ENCODE data around the gene VPS52.
A peak's percentile ranks its signal among the peaks of the same experiment; 100 is the strongest.

VPS52 gene

DNA sequence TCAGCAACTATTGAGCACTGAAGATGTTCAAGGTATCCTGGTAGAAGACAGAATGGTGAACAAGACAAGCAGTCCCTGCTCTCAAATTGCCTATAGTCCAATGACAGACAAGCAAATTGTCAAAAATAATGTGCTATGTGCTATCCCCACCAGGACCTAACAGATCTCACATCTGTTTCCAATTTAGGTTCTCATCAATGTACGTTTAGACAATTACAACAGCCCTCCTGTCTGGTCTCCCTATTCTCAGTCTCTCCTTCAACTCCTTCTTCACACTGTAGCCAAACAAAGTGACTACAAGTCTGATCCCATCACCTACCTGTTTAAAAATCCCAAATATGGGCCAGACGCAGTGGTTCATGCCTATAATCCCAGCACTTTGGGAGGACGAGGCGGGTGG lies 34.7 kb upstream of the VPS52 start:
- no peak overlapping the region for H3K4ac ChIP-seq (ENCODE audit: low read depth, low read length)
- WGBS (ENCODE audit: extremely low coverage, insufficient coverage, low lambda C conversion rate): no CpG with 5 or more reads among the region's 4 CpGs
- no peak overlapping the region for H2BK120ac ChIP-seq (ENCODE audit: low read depth, low read length)
- H2AK5ac ChIP-seq (ENCODE audit: low read length): no peak overlapping the region
- H3K36me3 ChIP-seq (ENCODE audit: control insufficient read depth, insufficient read depth, low read length): no peaks in the 10 kb centered on the region
- no peak for DNase-seq
- peaks cover 3% of the 10 kb centered on the region for H3K79me1 ChIP-seq (ENCODE audit: low read length)
- H3K18ac ChIP-seq (ENCODE audit: low read length): no peak overlapping the region
- H3K79me2 ChIP-seq (ENCODE audit: control insufficient read depth, insufficient read depth, low read length): peaks cover 3% of the 10 kb centered on the region
- H3K9ac ChIP-seq (ENCODE audit: low read length): no peak overlapping the region
- no peak overlapping the region for H3K4me3 ChIP-seq (ENCODE audit: low read length)
- H3K4me1 ChIP-seq (ENCODE audit: control insufficient read depth, low read depth, low read length): no peaks in the 10 kb centered on the region
- H4K5ac ChIP-seq (ENCODE audit: low read length): no peak overlapping the region
- H2BK15ac ChIP-seq (replicated peaks; ENCODE audit: low read depth): no peak overlapping the region
- no peak overlapping the region for H2BK5ac ChIP-seq (ENCODE audit: low read length)
- no peak overlapping the region for H3K4me2 ChIP-seq (ENCODE audit: low read length)
- H4K8ac ChIP-seq (ENCODE audit: low read depth, low read length): no peak overlapping the region
- H3K23ac ChIP-seq (ENCODE audit: low read length): no peak overlapping the region
- H3K27ac ChIP-seq (ENCODE audit: low read depth, low read length): no peak overlapping the region
- H3K27me3 ChIP-seq (ENCODE audit: insufficient read depth, low read length, poor library complexity): no peaks in the 10 kb centered on the region
- no peak overlapping the region for H3K56ac ChIP-seq (ENCODE audit: low read length)

- no peak overlapping the region for H2BK5ac ChIP-seq (ENCODE audit: low read length)
- DNase-seq: no peak
- no peak overlapping the region for H3K4me3 ChIP-seq (ENCODE audit: low read length)
- no peak overlapping the region for H3K9ac ChIP-seq (ENCODE audit: low read length)
- no peak overlapping the region for H4K8ac ChIP-seq (ENCODE audit: low read depth, low read length)
- no peak overlapping the region for H2BK120ac ChIP-seq (ENCODE audit: low read depth, low read length)
- peaks cover 4% of the 10 kb centered on the region for H3K79me2 ChIP-seq (ENCODE audit: control insufficient read depth, insufficient read depth, low read length)
- no CpG with 5 or more reads among the region's 8 CpGs for WGBS (ENCODE audit: extremely low coverage, insufficient coverage, low lambda C conversion rate)
- no peak overlapping the region for H2AK5ac ChIP-seq (ENCODE audit: low read length)
- no peak overlapping the region for H3K4me2 ChIP-seq (ENCODE audit: low read length)
- no peak overlapping the region for H3K56ac ChIP-seq (ENCODE audit: low read length)
- H3K4ac ChIP-seq (ENCODE audit: low read depth, low read length): no peak overlapping the region
- no peaks in the 10 kb centered on the region for H3K36me3 ChIP-seq (ENCODE audit: control insufficient read depth, insufficient read depth, low read length)
- no peaks in the 10 kb centered on the region for H3K27me3 ChIP-seq (ENCODE audit: insufficient read depth, low read length, poor library complexity)
- H2BK15ac ChIP-seq (replicated peaks; ENCODE audit: low read depth): no peak overlapping the region
- no peak overlapping the region for H3K18ac ChIP-seq (ENCODE audit: low read length)
- H3K4me1 ChIP-seq (ENCODE audit: control insufficient read depth, low read depth, low read length): no peaks in the 10 kb centered on the region
- peaks cover 3% of the 10 kb centered on the region for H3K79me1 ChIP-seq (ENCODE audit: low read length)
- H4K5ac ChIP-seq (ENCODE audit: low read length): no peak overlapping the region
- H3K27ac ChIP-seq (ENCODE audit: low read depth, low read length): no peak overlapping the region
- no peak overlapping the region for H3K23ac ChIP-seq (ENCODE audit: low read length)
Observed at GRCh38 chr6:33305052-33305451, 33.4 kb upstream of the VPS52 start.

GRCh38 chr6:33304216-33304615 lies 32.5 kb upstream of the VPS52 start:
- Histone ChIP-seq H2AK5ac (ENCODE audit: low read length) (no peak overlapping the region), H4K8ac (ENCODE audit: low read depth, low read length) (no peak overlapping the region), H3K79me2 (ENCODE audit: control insufficient read depth, insufficient read depth, low read length) (peaks cover 7% of the 10 kb centered on the region), H3K4me1 (ENCODE audit: control insufficient read depth, low read depth, low read length) (no peaks in the 10 kb centered on the region), H3K56ac (ENCODE audit: low read length) (no peak overlapping the region), H3K4me3 (ENCODE audit: low read length) (no peak overlapping the region), H3K23ac (ENCODE audit: low read length) (no peak overlapping the region), H2BK5ac (ENCODE audit: low read length) (no peak overlapping the region), H2BK15ac (replicated peaks; ENCODE audit: low read depth) (no peak overlapping the region), H3K79me1 (ENCODE audit: low read length) (peaks cover 3% of the 10 kb centered on the region), H3K27me3 (ENCODE audit: insufficient read depth, low read length, poor library complexity) (no peaks in the 10 kb centered on the region), H4K5ac (ENCODE audit: low read length) (no peak overlapping the region), H3K4me2 (ENCODE audit: low read length) (no peak overlapping the region), H3K18ac (ENCODE audit: low read length) (no peak overlapping the region), H3K27ac (ENCODE audit: low read depth, low read length) (no peak overlapping the region), H3K9ac (ENCODE audit: low read length) (no peak overlapping the region), H3K36me3 (ENCODE audit: control insufficient read depth, insufficient read depth, low read length) (no peaks in the 10 kb centered on the region), H3K4ac (ENCODE audit: low read depth, low read length) (no peak overlapping the region), H2BK120ac (ENCODE audit: low read depth, low read length) (no peak overlapping the region)
- DNase-seq: no peak
- WGBS (ENCODE audit: extremely low coverage, insufficient coverage, low lambda C conversion rate): no CpG with 5 or more reads among the region's 16 CpGs

DNA sequence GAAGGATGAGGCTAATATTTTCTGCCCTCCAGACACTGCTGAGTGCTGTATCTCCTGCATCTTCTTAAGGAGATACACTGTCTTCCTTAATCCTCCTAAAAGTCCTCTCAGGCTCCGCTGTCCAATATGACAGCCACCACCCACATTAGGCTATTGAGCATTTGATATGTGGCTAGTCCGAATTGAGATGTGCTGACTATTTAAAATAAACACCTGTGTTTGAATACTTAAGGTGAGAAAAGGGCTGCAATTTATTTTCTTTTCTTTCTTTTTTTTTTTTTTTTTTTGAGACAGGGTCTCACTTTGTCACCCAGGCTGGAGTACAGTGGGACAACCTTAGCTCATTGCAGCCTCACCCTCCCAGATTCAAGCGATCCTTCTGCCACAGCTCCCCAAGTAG lies 30.2 kb upstream of the VPS52 start:
- Histone ChIP-seq H3K4me2 (ENCODE audit: low read length) (no peak overlapping the region), H4K5ac (ENCODE audit: low read length) (no peak overlapping the region), H3K4ac (ENCODE audit: low read depth, low read length) (no peak overlapping the region), H3K4me3 (ENCODE audit: low read length) (no peak overlapping the region), H2BK120ac (ENCODE audit: low read depth, low read length) (no peak overlapping the region), H2BK5ac (ENCODE audit: low read length) (no peak overlapping the region), H3K18ac (ENCODE audit: low read length) (no peak overlapping the region), H3K56ac (ENCODE audit: low read length) (no peak overlapping the region), H2AK5ac (ENCODE audit: low read length) (no peak overlapping the region), H3K79me1 (ENCODE audit: low read length) (peaks cover 6% of the 10 kb centered on the region), H3K27me3 (ENCODE audit: insufficient read depth, low read length, poor library complexity) (no peaks in the 10 kb centered on the region), H3K4me1 (ENCODE audit: control insufficient read depth, low read depth, low read length) (no peaks in the 10 kb centered on the region), H3K36me3 (ENCODE audit: control insufficient read depth, insufficient read depth, low read length) (no peaks in the 10 kb centered on the region), H3K79me2 (ENCODE audit: control insufficient read depth, insufficient read depth, low read length) (peaks cover 11% of the 10 kb centered on the region), H2BK15ac (replicated peaks; ENCODE audit: low read depth) (no peak overlapping the region), H3K23ac (ENCODE audit: low read length) (no peak overlapping the region), H3K27ac (ENCODE audit: low read depth, low read length) (no peak overlapping the region), H3K9ac (ENCODE audit: low read length) (no peak overlapping the region), H4K8ac (ENCODE audit: low read depth, low read length) (no peak overlapping the region)
- WGBS (ENCODE audit: extremely low coverage, insufficient coverage, low lambda C conversion rate): no CpG with 5 or more reads among the region's 3 CpGs
- no peak for DNase-seq

DNA sequence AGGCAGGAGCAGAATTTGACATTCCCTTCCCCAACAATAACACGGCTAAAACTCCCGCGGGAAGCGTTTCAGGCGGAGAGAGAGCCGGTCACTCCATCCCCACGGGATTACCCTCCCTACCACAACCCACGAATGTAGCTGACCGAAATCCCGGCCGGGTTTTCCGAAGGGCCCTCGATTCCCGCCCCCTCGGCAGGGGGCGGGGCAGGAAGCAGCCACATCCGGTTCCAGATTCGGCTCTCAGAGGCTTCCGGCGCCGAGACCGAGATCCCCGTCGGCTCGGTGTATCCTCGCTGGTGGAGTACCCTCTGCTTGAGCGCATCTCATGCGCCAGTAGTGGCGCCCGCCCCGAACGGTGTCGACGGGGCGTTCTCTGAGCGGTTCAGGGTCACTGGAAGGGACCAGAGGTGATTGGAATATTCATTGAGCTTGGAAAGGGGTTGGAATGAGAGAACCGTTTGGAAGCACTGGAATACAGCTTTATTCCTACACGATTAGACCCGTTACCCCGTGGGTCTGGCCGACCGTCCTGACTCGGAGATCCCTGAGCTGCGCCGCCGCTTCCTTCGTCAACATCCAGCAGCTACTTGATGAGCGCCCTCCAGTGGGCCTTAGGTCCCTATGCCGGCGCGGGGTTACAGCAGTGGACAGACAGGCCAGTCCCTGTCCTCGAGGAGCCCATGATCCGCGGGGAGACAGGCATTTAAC lies 27.7 kb upstream of the VPS52 start:
- DNase-seq: peak; percentile 95
- Histone ChIP-seq H2BK5ac (ENCODE audit: low read length) (peak overlapping the region; percentile 97), H4K5ac (ENCODE audit: low read length) (no peak overlapping the region), H3K23ac (ENCODE audit: low read length) (peak overlapping the region; percentile 80), H3K4me2 (ENCODE audit: low read length) (peak overlapping the region; percentile 98), H3K27ac (ENCODE audit: low read depth, low read length) (peak overlapping the region; percentile 99), H3K18ac (ENCODE audit: low read length) (peak overlapping the region; percentile 82), H3K4ac (ENCODE audit: low read depth, low read length) (peak overlapping the region; percentile 41), H3K79me1 (ENCODE audit: low read length) (peaks cover 8% of the 10 kb centered on the region), H3K9ac (ENCODE audit: low read length) (peak overlapping the region; percentile 100), H3K4me3 (ENCODE audit: low read length) (peak overlapping the region; percentile 100), H3K27me3 (ENCODE audit: insufficient read depth, low read length, poor library complexity) (no peaks in the 10 kb centered on the region), H2BK15ac (replicated peaks; ENCODE audit: low read depth) (no peak overlapping the region), H3K36me3 (ENCODE audit: control insufficient read depth, insufficient read depth, low read length) (no peaks in the 10 kb centered on the region), H3K79me2 (ENCODE audit: control insufficient read depth, insufficient read depth, low read length) (peaks cover 11% of the 10 kb centered on the region), H2AK5ac (ENCODE audit: low read length) (peak overlapping the region; percentile 93), H4K8ac (ENCODE audit: low read depth, low read length) (peak overlapping the region; percentile 57), H3K56ac (ENCODE audit: low read length) (peak overlapping the region; percentile 100), H3K4me1 (ENCODE audit: control insufficient read depth, low read depth, low read length) (no peaks in the 10 kb centered on the region), H2BK120ac (ENCODE audit: low read depth, low read length) (no peak overlapping the region)
- whole genome bisulfite sequencing (ENCODE audit: extremely low coverage, insufficient coverage, low lambda C conversion rate): no CpG with 5 or more reads among the region's 54 CpGs

- no CpG with 5 or more reads among the region's 34 CpGs for WGBS (ENCODE audit: extremely low coverage, insufficient coverage, low lambda C conversion rate)
- no peak for DNase-seq
- H2BK5ac ChIP-seq (ENCODE audit: low read length): peak within 1 kb of the TSS; percentile 97
Observed at GRCh38 chr6:33298773-33299236, 27.1 kb upstream of the VPS52 start, which contains the start of gene RGL2. Gene RGL2, minus strand, starts transcription at chr6:33298942. Its CDS starts 332 bp downstream, at chr6:33298610.

More at GRCh38 chr6:33298773-33299236, 27.1 kb upstream of the VPS52 start, which contains the start of gene RGL2:
- H4K5ac ChIP-seq (ENCODE audit: low read length): no peak within 1 kb of the TSS
- peaks cover 8% of the 10 kb centered on the region for H3K79me1 ChIP-seq (ENCODE audit: low read length)
- H3K4ac ChIP-seq (ENCODE audit: low read depth, low read length): peak within 1 kb of the TSS; percentile 48
- no peaks in the 10 kb centered on the region for H3K27me3 ChIP-seq (ENCODE audit: insufficient read depth, low read length, poor library complexity)
- peak within 1 kb of the TSS; percentile 100 for H3K56ac ChIP-seq (ENCODE audit: low read length)
- H2BK15ac ChIP-seq (replicated peaks; ENCODE audit: low read depth): no peak within 1 kb of the TSS
- H2AK5ac ChIP-seq (ENCODE audit: low read length): peak within 1 kb of the TSS; percentile 93
- H4K8ac ChIP-seq (ENCODE audit: low read depth, low read length): peak within 1 kb of the TSS; percentile 66
- H3K4me2 ChIP-seq (ENCODE audit: low read length): peak within 1 kb of the TSS; percentile 98
- H3K18ac ChIP-seq (ENCODE audit: low read length): peak within 1 kb of the TSS; percentile 82
- peaks cover 11% of the 10 kb centered on the region for H3K79me2 ChIP-seq (ENCODE audit: control insufficient read depth, insufficient read depth, low read length)
- H3K36me3 ChIP-seq (ENCODE audit: control insufficient read depth, insufficient read depth, low read length): no peaks in the 10 kb centered on the region
- H3K23ac ChIP-seq (ENCODE audit: low read length): peak within 1 kb of the TSS; percentile 80
- peak within 1 kb of the TSS; percentile 100 for H3K4me3 ChIP-seq (ENCODE audit: low read length)
- peak within 1 kb of the TSS; percentile 99 for H3K27ac ChIP-seq (ENCODE audit: low read depth, low read length)
- no peaks in the 10 kb centered on the region for H3K4me1 ChIP-seq (ENCODE audit: control insufficient read depth, low read depth, low read length)
- peak within 1 kb of the TSS; percentile 100 for H3K9ac ChIP-seq (ENCODE audit: low read length)
- H2BK120ac ChIP-seq (ENCODE audit: low read depth, low read length): no peak within 1 kb of the TSS
